ENCODE data around the gene DNAH2.

GRCh38 chr17:7840875-7841274, 123.3 kb downstream of the DNAH2 start:
- no peak for TF ChIP-seq SMC3 (IDR thresholded peaks at IDR 0.05; ENCODE audit: low read depth, low read length)
- no peak for TF ChIP-seq CTCF (conservative IDR thresholded peaks at IDR 0.05; ENCODE audit: low read depth, low read length)
- TF ChIP-seq BHLHE40 (IDR thresholded peaks at IDR 0.05; ENCODE audit: low read depth, low read length) = no peak
- TF ChIP-seq POLR2A (IDR thresholded peaks at IDR 0.05; ENCODE audit: low read depth, low read length) = peak; percentile 3; the same call in 1 of the 2 replicates
- no peak for TF ChIP-seq MAFK (IDR thresholded peaks at IDR 0.05; ENCODE audit: low read depth, low read length)
- no peak for TF ChIP-seq ELK1 (IDR thresholded peaks at IDR 0.05; ENCODE audit: borderline replicate concordance, low read depth, low read length)
- TF ChIP-seq RFX5 (IDR thresholded peaks at IDR 0.05; ENCODE audit: low read depth, low read length) = no peak
- TF ChIP-seq FOS (IDR thresholded peaks at IDR 0.05; ENCODE audit: low read depth, low read length) = no peak
- TF ChIP-seq RAD21 (IDR thresholded peaks at IDR 0.05; ENCODE audit: low read length) = no peak
- TF ChIP-seq, protein P1, sequence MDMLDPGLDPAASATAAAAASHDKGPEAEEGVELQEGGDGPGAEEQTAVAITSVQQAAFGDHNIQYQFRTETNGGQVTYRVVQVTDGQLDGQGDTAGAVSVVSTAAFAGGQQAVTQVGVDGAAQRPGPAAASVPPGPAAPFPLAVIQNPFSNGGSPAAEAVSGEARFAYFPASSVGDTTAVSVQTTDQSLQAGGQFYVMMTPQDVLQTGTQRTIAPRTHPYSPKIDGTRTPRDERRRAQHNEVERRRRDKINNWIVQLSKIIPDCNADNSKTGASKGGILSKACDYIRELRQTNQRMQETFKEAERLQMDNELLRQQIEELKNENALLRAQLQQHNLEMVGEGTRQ (IDR thresholded peaks at IDR 0.05; ENCODE audit: low read depth, low read length) = no peak
- no peak for TF ChIP-seq CEBPB (IDR thresholded peaks at IDR 0.05; ENCODE audit: low read depth, low read length)
- TF ChIP-seq NFE2L2 (IDR thresholded peaks at IDR 0.05; ENCODE audit: low read depth, low read length) = no peak
- no peak for TF ChIP-seq MAZ (IDR thresholded peaks at IDR 0.05; ENCODE audit: borderline replicate concordance, low read depth, low read length)
